Occipital lobe (tissue), 2 donors: Measurements from ENCODE around the gene FKBP6. TPM values are rescaled to one million over a fixed set of nuclear protein-coding genes. Genes with fewer than 3 reads are reported as not detected.
"Not testable (repeated sequence)": the region's sequence is repeated elsewhere in the genome, so short reads cannot be mapped to it uniquely, and the experiment has no call there.

Source experiments
- DNase-seq: peaks from one replicate; lab custom pipeline; 2025; lab: John Stamatoyannopoulos, UW
- total RNA-seq: library from RNA; depleted of rRNA; stranded (reverse); fragments of >200 nt; gene quantifications from one replicate; pipeline ENCODE4 v1.2.3, GENCODE V29; 2014

Gene FKBP6
- total RNA-seq, 1 donor from 2014 or later: not detected

DNA sequence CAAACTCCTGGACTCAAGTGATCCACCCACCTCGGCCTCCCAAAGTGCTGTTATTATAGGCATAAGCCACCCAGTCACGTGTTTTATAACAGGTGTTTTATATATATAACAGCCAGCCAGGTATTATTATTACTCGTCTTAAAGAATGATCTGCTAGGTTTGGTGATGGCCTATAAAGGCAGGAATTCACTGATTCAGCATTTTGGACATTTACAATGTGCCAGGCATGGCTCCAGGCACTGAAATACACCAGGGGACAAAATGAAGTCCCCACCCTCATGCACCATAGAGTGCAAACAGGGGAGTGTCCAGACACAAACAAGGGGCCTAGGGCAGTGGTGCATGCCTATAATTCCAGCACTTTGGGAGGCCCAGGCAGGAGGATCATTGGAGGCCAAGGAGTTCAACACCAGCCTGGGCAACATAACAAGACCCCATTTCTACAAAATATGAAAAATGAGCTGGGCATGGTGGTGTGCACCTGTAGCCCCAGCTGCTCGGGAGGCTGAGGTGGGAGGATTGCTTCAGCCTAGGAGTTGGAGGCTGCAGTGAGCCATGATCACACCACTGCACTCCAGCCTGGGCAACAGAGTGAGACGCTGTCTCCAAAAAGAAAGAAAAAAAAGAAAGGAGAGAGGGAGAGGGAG is 4.4 kb upstream of the FKBP6 start:
- DNase-seq: not testable (repeated sequence)

DNA sequence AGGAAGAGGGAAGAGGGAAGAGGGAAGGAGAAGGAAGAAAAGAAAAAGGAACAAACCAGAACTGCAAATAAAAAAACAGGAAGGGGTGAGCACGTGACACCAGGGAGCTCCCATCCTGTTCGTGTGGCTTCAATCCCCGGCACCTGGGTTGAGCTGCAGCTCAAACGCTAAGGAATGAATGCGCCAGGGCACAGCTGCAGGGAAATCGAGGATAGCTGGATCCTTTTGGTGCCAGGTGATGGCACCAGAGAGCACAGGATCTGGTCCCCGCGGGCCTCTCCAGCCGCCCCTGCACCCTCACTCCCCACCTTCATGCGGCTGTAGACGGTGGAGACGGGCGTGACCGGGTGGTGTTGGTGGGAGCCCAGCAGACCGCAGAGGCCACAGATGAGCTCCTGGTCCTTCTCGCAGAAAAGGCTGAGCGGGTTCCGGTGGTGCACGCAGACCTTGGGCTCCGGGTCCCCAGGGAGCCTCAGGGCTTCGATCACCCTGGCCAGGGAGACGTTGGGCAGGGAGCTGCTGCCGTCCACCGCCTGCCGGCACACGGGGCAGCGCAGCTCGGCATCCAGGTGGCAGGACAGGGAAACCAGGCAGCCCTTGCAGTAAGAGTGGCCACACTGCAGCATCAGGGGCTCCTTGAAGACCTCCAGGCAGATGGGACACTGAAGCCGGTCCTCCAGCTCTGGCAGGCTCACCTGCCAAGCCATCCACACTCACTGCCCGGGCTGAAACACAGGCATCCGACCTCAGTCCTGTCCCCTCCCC is 3.7 kb upstream of the FKBP6 start:
- DNase-seq: peak; percentile 38

DNA sequence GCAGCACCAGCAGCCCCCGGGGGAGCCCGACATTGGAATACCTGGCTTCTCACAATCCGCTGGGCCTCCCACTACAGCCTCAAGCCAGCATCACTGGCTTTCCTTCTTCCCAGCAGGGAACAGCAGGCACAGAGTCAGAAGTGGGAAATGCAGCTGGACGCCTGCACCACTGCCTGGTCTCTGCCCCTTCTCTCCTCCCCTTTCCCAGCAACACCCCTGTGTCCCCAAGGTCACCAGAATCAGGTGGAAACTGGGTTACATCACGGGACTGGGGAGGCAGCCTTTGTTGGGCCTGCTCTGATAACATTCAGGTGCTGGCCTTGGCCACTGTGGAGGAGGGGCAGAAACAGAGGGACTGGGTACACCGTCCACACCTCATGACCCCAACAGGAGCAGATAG is 2.5 kb upstream of the FKBP6 start:
- DNase-seq: not testable (repeated sequence)

DNA sequence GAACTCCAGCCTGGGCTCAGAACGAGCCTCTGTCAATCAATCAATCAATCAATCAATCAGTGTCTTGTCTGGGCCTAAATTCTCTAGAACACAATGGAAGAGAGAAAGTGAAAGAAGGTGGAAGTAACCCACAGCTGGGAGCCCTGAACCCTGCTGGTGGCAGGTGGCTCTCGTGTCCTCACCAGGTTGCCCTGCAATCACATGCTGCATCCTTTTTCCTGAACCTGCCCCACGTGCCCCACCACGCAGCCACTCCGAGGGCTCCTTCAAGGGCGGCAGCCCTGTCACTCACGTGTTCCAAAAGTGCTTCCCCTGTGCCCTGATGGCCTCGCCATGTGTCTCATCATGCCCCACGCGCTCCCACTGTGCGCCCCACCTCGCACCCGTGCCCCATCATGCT is 512 bp upstream of the FKBP6 start:
- not testable (repeated sequence) for DNase-seq

DNA sequence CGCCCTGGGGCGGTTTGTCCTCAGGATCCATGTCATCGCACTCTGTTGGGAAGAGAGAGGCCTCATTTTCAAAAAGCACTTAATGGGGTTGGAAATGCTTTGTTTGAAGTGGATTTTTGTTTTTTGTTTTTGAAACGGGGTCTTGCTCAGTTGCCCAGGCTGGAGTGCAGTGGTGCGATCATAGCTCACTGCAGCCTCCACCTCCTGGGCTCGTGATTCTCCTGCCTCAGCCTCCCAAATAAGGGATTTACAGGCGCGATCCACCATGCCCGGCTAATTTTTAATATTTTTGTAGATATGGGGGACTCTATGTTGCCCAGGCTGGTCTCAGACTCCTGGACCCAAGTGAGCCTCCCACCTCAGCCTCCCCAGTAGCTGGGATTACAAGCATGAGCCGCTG is 735 bp downstream of the FKBP6 start:
- no peak for DNase-seq

DNA sequence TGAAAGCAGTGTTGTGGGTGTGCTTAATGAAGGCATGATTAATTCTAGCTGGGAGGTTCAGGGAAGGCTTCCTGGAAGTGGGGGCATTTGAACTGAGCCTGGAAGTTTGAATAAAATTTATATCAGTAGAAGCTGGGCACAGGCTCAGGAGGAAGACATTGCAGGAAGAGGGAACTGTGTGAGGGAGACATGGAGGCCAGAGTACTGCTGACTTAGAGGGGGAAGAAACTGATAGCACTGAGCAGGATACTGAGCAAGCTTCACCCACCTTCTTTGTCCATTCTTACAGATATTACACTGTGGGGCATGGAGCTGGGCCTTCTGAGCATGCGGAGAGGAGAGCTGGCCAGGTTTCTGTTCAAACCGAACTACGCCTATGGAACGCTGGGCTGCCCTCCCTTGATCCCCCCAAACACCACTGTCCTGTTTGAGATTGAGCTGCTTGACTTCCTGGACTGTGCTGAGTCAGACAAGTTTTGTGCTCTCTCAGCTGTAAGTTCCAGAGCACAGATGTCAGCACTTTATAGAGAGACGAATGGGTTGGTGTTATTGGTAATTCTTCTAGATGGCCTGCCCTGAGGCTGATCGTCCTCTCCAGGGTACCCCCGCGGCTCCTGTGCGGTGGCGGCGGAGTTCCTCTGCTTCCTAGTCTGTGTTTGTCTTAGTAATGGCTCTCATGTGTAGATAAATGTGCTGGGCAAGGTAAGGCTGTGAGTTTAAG is 2.1 kb downstream of the FKBP6 start:
- no peak for DNase-seq

DNA sequence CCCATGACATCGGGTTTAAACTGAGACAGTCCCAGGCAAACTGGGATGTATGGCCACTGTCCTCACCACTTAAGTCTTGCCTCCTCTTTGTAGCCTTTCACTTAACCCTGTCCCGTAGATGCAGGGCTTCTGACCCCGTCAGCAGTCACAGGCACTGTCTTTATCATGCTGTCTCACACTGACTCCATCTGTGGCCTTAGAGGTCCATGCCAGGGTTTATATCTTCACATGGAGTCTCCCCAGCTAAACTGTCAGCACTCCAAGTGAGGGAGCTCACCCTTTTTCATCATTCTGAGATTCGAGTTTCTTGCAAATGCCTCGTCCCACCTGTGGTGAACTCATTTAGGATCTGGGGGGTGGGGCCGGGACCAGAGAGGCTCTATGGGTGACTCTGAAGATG is 2.8 kb downstream of the FKBP6 start:
- DNase-seq: no peak

DNA sequence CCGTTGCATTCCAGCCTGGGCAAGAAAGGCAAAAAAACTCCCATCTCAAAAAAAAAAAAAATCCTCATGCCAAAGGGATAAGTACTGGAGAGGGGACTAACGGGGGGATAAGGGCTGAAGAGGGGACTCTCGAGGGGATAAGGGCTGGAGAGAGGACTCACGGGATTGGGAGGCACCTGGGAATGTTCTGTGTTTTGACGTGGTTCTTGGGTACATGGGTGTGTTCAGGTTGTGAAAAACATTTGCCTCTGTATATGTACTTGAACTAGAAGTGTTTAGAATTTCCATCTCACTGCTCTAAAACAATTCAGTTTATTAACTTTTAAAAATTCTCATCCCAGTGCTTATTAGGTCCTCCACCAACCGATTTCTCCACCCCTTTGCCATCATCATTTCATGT is 4.5 kb downstream of the FKBP6 start:
- no peak for DNase-seq

DNA sequence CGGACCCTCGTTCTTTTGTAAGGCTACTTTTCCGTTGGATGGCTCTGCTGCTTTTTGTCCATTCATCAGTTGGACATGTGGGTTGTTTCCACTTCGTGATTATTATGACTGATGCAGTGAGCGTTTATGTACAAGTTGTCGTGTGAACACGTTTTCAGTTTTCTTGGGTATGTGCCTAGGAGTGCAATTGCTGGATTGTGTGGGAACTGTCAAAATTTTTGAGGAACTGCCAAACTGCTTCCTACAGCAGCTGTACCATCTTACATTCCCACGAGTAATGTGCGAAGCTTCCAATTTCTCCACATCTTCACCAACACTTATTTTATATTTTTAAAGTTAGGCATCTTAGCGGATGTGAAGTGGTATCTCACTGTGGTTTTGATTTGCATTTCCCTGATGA is 10.4 kb downstream of the FKBP6 start:
- no peak for DNase-seq

DNA sequence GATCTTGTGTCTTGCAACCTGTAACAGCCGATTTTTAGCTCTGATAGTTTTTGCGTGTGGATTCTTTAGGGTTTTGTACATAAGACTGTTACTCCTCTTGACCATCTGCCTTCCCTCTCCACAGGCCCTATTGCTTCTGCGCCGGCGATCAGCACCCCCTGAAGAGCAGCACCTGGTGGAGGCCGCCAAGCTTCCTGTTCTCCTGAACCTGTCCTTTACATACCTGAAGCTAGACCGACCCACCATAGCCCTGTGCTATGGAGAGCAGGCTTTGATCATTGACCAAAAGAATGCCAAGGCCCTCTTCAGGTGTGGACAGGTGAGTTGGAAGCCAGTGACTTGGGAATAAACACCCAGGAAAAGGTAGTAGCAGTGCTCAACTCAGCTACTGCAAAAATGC is 12.6 kb downstream of the FKBP6 start:
- DNase-seq: no peak

DNA sequence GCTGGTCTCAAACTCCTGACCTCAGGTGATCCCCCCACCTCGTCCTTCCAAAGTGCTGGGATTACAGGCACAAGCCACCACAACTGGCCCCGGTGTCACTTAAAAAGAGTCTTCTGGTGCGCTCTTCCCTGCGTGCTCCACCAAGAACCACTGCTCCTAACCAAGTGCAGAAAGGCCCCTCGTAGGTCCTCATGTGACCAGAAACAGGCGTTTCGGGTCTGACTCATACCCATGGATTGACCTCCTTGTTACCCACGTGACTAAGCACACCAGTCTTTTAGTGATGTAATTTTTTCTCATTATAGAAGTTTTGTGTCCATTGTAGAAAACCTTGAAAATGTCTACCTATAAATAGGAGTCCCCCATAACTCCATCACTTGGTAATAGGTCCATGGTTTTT is 13.9 kb downstream of the FKBP6 start:
- DNase-seq: no peak

DNA sequence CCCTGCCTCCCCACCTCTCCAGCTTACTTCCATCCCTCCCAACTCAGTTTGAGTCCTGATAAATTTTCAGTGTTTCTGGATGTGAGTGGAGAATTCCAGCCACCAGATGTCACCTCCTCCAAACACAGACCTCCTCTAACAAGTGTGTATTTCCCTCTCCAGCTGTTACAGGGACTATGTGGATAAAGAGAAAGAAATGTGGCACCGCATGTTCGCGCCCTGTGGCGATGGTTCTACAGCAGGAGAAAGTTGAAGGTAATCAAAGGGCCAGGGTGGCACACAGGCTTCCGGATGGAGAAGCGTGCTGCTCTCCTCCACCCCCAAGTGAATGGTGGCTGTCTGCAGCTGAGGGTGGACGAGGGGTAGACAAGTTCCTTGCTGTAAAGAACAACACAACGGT is 14.7 kb downstream of the FKBP6 start:
- no peak for DNase-seq

DNA sequence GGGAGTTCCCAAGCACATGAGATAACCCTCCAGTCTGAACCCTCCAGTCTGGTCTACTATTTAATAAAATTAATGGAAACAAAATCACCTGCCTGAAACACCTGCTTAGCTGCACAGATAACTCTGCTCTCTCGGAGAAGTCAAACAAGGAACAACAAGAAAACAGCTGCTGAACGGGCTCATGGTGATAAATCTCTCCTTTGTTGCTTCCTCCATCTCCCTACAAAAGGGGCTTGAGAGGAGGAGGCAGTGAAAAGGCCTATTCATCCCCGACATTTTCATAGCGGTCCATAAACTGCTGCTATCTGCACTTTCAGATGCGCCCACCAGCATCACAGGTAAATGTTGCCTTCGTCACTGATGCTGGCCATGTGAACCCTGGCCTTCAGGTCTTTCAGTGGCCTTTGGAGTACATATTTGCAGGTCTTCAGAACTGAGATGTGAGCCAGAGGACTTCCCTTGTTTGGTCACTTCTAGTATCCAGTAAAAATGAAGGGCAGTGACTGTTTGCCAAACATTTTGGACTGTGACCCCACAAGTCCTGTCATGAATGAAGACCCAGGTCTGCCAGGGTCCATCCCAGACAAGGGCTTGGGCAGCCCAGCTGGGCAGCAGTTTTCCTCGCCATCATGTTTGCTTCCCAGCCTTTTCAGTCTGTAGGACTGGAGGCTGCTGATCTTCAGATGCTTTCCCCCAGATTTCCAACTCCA is 15.9 kb downstream of the FKBP6 start:
- DNase-seq: no peak

DNA sequence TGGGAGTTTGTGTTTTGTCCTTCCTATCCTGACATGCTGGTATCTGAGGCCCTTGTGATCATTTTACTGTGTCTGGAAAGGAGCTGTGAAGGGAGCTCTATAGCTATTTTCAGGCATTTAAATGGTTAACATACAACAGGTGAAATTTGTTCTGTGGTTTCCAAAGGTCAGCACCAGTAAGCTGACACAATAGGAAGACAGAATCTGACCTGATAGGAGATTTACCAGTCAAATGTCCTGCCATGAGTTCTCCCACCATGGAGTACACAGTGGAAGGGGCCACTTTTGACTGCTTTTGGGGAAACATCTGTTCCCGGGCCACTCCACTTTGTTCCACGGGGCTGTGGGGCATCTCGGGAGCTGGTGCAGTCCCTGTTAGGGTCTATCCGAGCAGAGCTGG is 17.6 kb downstream of the FKBP6 start:
- no peak for DNase-seq

DNA sequence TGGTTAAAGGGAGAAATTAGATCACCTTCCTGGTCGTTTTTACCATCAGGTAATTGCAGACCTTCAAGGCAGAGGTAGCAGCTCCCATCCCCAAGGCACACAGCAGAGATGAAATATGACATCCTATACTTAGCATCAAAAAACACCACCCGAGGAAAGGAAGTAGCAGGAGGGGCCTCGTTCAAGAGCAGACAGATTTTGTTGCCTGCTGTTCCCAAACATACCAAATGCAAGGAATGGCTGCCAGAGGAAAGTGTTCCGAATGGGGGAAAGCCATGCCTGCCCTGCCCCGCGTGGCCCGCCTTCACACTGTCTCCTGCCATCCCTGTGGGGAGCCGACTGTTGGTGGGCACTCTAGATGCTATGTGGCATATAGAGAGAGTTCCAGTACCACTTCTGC is 18.0 kb downstream of the FKBP6 start:
- no peak for DNase-seq

DNA sequence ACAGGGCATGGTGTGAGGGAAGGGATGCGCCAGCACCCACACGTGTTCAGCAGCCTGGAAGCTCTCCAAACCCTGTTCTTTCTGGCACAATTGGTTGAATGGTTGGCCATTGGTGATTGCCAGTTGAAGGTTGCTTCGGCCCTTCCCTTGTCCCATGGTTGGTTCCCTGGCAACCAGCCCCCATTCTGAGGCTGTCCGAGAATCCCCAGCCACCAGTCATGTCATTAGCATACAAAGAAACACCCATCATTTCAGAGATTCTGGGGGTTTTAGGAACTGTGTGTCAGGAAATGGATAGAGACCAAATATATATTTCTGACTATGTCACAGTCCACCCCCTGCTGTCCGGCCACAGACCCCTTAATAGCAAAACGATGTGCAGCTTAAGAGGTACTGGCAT is 21.8 kb downstream of the FKBP6 start:
- DNase-seq: no peak

DNA sequence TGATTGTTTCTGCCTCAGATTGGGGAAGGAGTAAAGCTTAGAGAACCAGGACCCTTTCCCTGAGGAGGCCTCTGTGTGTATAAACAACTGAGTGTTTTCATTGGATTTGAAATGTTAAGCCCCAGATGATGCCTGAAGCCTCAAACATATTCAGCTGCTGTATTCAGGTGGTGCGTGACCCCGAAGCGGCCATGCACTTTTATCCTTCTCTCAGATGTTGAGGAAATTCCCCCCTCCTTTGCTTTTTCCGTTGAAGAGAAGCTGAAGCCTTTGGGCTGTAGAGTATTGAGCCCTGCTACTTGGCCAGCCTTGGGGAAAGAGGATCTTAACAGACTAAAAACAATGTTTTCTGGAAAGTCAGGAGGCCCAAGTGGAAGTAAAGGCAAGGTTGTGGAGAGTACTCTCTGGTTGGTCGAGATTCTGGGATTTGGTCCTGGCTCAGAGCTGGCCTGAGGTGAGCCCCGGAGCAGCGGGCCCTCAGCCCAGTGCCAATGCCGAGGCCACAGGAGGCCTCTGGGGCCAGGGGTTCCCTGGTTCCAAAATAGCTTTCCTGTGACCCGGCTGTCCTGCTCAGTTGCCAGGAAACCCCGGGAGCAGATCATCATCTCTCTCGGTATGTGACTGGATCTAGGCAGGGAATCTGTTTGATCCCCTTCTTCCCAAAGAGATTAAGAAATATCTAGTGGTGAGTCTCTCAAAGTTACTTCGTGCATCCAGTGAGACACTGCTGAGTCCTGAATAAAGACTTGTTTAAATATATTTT is 22.5 kb downstream of the FKBP6 start:
- DNase-seq: no peak

DNA sequence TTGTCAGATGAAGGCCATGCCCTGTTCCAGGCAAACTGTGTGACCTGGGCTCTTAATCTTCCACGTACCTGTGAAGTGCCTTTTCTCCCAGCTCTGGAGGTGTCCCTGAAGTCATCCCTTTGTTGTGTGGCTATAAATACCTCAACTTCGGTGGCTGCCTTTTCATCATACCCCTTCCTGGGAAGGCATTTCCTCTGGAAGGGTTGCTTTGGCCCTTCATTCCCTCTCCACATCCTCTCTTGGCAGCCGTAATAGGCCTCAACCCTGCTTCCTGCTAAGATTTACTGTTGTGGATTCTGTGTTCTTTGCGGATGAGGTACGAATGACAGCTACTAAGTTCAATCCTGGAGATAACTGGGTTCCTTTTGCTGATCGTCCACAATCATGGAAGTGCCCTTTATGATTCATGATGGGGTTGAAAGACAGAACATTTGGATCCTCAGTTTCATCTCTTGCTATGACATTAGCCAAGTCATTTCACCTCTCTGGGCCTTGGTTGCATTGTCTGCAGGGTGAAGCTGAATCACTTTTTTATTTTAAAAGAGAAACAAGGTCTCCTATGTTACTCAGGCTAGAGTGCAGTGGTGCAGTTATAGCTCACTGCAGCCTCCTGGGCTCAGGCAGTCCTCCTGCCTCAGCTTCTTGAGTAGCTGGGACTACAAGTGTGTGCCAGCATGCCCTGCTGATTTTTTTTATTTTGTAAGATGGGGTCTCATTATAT is 23.6 kb downstream of the FKBP6 start:
- DNase-seq: no peak

DNA sequence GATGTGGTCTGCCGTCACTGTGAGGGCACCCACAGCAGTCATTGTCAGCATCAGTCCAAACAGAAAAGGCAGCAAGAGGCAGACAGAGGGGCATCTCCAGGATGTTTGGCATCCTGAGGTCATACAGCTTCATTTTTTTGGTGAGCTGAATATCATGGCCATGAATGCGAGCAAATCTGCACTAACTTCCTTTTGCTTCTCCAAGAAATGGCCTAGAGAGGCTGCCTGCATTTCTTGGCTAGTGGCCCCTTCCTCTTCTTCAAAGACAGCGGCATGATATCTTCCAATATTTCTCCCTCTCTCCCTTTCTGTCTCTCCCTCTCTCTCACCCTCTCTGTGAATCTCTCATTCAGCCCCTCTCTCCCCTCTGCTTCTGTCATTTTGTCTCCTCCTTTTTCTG is 24.8 kb downstream of the FKBP6 start:
- no peak for DNase-seq

DNA sequence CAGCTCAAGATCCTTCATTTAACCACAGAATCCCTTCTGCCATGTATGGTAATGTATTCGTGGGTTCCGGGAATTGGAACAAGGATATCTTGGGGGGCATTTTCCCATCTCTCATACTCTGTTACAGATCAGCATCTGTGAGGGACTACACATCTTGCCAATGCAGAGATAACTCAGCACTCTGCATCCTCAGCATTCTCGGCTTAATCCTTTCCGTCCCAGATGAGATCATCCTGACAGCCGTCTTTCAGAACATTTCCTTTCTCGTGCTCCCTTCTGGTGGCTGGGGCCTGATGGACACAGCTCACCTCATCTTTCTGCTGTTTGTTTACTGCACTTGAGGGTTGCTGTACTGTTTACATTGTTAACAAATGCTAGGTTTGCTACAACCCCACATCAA is 25.3 kb downstream of the FKBP6 start:
- no peak for DNase-seq

DNA sequence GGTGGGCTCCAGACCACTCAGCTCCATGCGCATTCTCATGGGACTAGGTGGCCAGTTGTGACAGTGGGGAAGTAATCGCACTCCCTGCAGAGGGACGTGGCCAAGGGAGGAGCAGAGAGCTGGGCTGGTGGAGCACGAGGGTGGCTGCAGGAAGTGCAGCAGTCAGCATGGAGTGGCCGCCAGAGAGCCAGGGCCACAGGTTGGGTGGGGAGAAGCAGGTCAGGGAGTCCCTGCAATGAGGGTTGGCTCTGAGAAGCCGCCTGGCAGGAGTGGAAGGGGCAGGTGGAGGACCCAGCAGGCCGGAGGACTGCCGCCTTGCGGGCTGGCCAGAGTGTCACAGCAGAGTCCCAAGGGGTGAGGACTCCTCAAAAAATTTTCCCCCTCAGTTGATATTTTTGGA is 26.2 kb downstream of the FKBP6 start:
- DNase-seq: no peak
